ENCODE measurements around the gene TMEM254. TPM values are rescaled to one million over a fixed set of nuclear protein-coding genes. Genes with fewer than 3 reads are reported as not detected.
"Not testable (repeated sequence)": the region's sequence is repeated elsewhere in the genome, so short reads cannot be mapped to it uniquely, and the experiment has no call there.

TMEM254 gene
- total RNA-seq, 1 donor from 2014 or later, result 7.6 TPM

- no peak for DNase-seq
- intact Hi-C loops (cut with DNase I), result no loop called here
- no peak for ATAC-seq (ENCODE audit: poor library complexity)
Measured at GRCh38 chr10:80068270-80068669, 10.2 kb upstream of the TMEM254 start.

- intact Hi-C loops (cut with DNase I), result loop anchor here (10.0 kb wide), 1 partner anchor 65 kb away; the partner anchor contains the start of gene PLAC9
- no peak for ATAC-seq (ENCODE audit: poor library complexity)
- DNase-seq, result no peak
Measured at GRCh38 chr10:80070057-80070456, 8.4 kb upstream of the TMEM254 start.

GRCh38 chr10:80072584-80072983 lies 5.9 kb upstream of the TMEM254 start:
- intact Hi-C loops (cut with DNase I), result loop anchor here (10.0 kb wide), 1 partner anchor 62 kb away; the partner anchor contains the start of gene PLAC9
- no peak for DNase-seq
- ATAC-seq (ENCODE audit: poor library complexity), result no peak

- ATAC-seq (ENCODE audit: poor library complexity), result no peak
- intact Hi-C loops (cut with DNase I), result loop anchor here (10.0 kb wide), 1 partner anchor 59 kb away; the partner anchor contains the start of gene PLAC9
- no peak for DNase-seq
Measured at GRCh38 chr10:80075781-80076180, 2.7 kb upstream of the TMEM254 start.

- intact Hi-C loops (cut with DNase I), result loop anchor here (10.0 kb wide), 1 partner anchor 57 kb away; the partner anchor contains the start of gene PLAC9
- no peak for DNase-seq
Measured at GRCh38 chr10:80077869-80078447, 507 bp upstream of the TMEM254 start.

GRCh38 chr10:80079312-80079719 lies 851 bp downstream of the TMEM254 start:
- ATAC-seq (ENCODE audit: poor library complexity) (no peak), DNase-seq (no peak)
- intact Hi-C loops (cut with DNase I), result loop anchor here (10.0 kb wide), 1 partner anchor 55 kb away; the partner anchor contains the start of gene PLAC9

More at GRCh38 chr10:80077869-80078447, 507 bp upstream of the TMEM254 start:
- no peak for ATAC-seq (ENCODE audit: poor library complexity)

GRCh38 chr10:80081026-80081425 lies 2.6 kb downstream of the TMEM254 start:
- ATAC-seq (ENCODE audit: poor library complexity) (no peak), DNase-seq (no peak)
- intact Hi-C loops (cut with DNase I), result no loop called here

GRCh38 chr10:80081801-80082750 lies 3.6 kb downstream of the TMEM254 start:
- ATAC-seq (ENCODE audit: poor library complexity), result no peak
- no peak for DNase-seq
- intact Hi-C loops (cut with DNase I), result no loop called here

- DNase-seq, result no peak
- intact Hi-C loops (cut with DNase I), result no loop called here
- no peak for ATAC-seq (ENCODE audit: poor library complexity)
Measured at GRCh38 chr10:80090121-80090520, 11.7 kb downstream of the TMEM254 start.

- ATAC-seq (ENCODE audit: poor library complexity) (no peak), DNase-seq (no peak)
- intact Hi-C loops (cut with DNase I), result no loop called here
Measured at GRCh38 chr10:80094231-80094630, 15.8 kb downstream of the TMEM254 start.

GRCh38 chr10:80098272-80098671 lies 19.8 kb downstream of the TMEM254 start:
- ATAC-seq (ENCODE audit: poor library complexity); intact Hi-C loops (cut with DNase I); DNase-seq: not testable (repeated sequence)

- ATAC-seq (ENCODE audit: poor library complexity); DNase-seq; intact Hi-C loops (cut with DNase I): not testable (repeated sequence)
Measured at GRCh38 chr10:80099295-80099694, 20.8 kb downstream of the TMEM254 start.

GRCh38 chr10:80100116-80100515 lies 21.7 kb downstream of the TMEM254 start:
- no peak for ATAC-seq (ENCODE audit: poor library complexity)
- intact Hi-C loops (cut with DNase I), result no loop called here
- DNase-seq, result no peak

GRCh38 chr10:80100861-80101695 lies 22.6 kb downstream of the TMEM254 start:
- intact Hi-C loops (cut with DNase I), result no loop called here
- ATAC-seq (ENCODE audit: poor library complexity) (no peak), DNase-seq (no peak)

- DNase-seq, result no peak
- intact Hi-C loops (cut with DNase I), result no loop called here
Measured at GRCh38 chr10:80104066-80104926, 25.8 kb downstream of the TMEM254 start.

GRCh38 chr10:80108576-80109239 lies 30.2 kb downstream of the TMEM254 start:
- DNase-seq, result no peak
- intact Hi-C loops (cut with DNase I), result no loop called here

More at GRCh38 chr10:80104066-80104926, 25.8 kb downstream of the TMEM254 start:
- ATAC-seq (ENCODE audit: poor library complexity), result peak; percentile 82

GRCh38 chr10:80110986-80111385 lies 32.5 kb downstream of the TMEM254 start:
- ATAC-seq (ENCODE audit: poor library complexity), result peak; percentile 62
- DNase-seq, result no peak
- intact Hi-C loops (cut with DNase I), result no loop called here

More at GRCh38 chr10:80108576-80109239, 30.2 kb downstream of the TMEM254 start:
- ATAC-seq (ENCODE audit: poor library complexity), result no peak

Data from Right ventricle myocardium superior (tissue), 1 donor.